ENCODE results near the gene LMF1. TPM values are rescaled to one million over a fixed set of nuclear protein-coding genes. Genes with fewer than 3 reads are reported as not detected.
"Not testable (repeated sequence)": the region's sequence is repeated elsewhere in the genome, so short reads cannot be mapped to it uniquely, and the experiment has no call there.

LMF1 gene
- total RNA-seq, 2 donors from 2014 or later: 17.3 to 22.6 TPM

GRCh38 chr16:893360-893759, 77.4 kb downstream of the LMF1 start:
- no peak for ATAC-seq
- DNase-seq: no peak
- intact Hi-C loops (cut with DNase I, micrococcal nuclease): no loop called here

DNA sequence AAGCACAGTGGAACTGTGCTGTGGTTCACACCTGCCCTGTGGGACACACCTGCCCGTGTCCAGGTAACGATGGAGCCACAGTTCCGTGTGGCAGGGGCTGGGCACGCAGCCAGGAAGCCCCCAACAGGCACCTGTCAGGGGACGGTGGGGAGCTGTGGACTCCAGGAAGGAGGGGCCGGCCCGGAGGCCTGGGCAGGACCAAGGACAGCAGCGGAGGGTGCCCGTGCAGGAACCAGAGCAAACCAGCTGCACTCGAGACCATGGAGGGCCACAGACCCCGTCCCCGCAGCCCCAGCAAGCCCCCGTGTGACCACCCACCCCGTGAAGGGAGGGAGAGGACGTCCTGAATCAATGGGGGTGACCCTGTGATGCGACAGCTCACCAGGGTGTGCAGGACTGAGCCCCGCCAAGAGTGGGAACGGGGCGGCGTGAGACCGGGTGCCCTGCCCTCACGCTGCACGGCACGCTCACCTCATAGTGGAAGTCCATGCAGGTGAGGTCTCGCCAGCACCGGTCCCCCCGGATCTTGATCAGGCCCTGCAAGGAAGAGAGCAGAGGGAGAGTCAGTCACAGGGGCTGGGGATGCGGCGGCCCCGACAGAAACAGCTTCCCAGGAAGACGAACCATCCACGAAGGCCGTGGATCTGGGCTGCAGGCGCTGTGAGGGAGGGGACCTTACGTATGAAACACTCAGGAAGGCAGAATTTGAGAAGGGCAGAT, 78.1 kb downstream of the LMF1 start:
- DNase-seq: no peak
- intact Hi-C loops (cut with DNase I, micrococcal nuclease): no loop called here
- no peak for ATAC-seq

DNA sequence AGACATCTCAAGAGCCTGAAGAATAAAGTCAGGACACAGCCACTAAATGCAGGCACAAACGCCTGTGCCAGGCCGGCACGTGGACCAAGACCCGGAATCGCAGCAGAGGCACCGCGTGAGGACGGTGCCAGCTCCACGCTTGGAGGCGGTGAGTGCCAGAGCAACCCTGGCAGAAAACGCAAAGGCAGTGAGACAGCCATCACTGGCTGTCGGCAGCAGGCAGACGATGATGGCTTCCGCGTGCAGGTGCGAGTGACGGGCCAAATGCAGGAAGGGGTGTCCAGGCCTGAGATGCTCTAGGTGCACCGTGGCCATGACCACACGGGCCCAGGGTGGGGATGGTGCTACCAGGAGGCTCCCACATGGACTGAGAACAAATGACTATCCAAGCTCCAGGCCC, 78.8 kb downstream of the LMF1 start:
- no peak for ATAC-seq
- intact Hi-C loops (cut with DNase I, micrococcal nuclease): no loop called here
- DNase-seq: no peak

GRCh38 chr16:891353-891740, 79.4 kb downstream of the LMF1 start:
- ATAC-seq (no peak), DNase-seq (no peak)
- intact Hi-C loops (cut with DNase I, micrococcal nuclease): no loop called here

GRCh38 chr16:890716-891352, 80.0 kb downstream of the LMF1 start:
- ATAC-seq: no peak
- intact Hi-C loops (cut with DNase I, micrococcal nuclease): no loop called here
- no peak for DNase-seq

DNA sequence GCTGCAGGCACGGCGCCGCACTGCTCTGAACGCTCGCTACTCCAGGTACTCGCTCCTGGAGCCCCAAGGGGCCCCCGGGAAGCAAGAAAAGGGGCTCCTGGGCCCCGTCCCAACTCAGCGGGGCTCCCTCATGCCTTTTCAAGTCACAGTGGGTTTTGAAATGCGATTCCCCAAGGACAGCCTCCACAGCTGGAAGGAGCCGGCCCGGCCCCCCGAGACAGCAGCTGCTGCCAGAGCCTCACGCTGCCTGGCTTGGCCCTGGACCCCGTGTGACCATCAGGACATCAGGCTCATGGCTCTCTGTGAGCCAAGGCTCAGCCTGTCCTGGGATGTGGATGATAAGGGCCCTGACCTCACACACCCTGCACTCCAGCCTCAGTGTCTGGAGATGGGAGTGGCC, 80.6 kb downstream of the LMF1 start:
- intact Hi-C loops (cut with DNase I, micrococcal nuclease): no loop called here

DNA sequence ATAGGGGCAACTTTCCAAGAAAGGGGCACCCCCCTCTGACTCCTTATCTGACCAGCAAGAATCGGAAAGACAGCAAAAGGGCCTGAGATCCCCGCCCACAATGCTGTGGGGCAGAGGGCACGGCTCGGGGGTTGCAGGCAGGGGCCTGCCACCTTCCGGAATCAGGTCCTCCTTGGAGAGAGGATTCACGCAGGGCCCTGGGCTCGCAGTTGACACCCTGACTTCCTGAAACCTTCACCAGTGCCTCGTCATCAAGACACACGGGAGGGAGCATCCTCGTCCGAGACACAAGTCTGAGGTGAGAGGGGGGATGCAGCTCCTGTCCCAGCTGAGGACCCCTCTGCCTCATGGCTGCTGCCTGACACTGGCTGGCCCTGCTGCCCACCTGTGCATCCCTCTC, 81.2 kb downstream of the LMF1 start:
- no peak for ATAC-seq
- no peak for DNase-seq
- intact Hi-C loops (cut with DNase I, micrococcal nuclease): no loop called here

More for the DNA sequence above, 80.6 kb downstream of the LMF1 start:
- ATAC-seq (no peak), DNase-seq (no peak)

GRCh38 chr16:888901-889570, 81.7 kb downstream of the LMF1 start:
- intact Hi-C loops (cut with DNase I, micrococcal nuclease): no loop called here
- DNase-seq (no peak), ATAC-seq (no peak)

GRCh38 chr16:888456-888855, 82.3 kb downstream of the LMF1 start:
- DNase-seq; ATAC-seq; intact Hi-C loops (cut with DNase I, micrococcal nuclease): not testable (repeated sequence)

- DNase-seq (no peak), ATAC-seq (no peak)
- intact Hi-C loops (cut with DNase I, micrococcal nuclease): no loop called here
These were observed 82.9 kb downstream of the LMF1 start for GRCh38 chr16:887846-888245.

- DNase-seq (no peak), ATAC-seq (no peak)
- intact Hi-C loops (cut with DNase I, micrococcal nuclease): no loop called here
These were observed 83.7 kb downstream of the LMF1 start for GRCh38 chr16:886802-887731.

- no peak for DNase-seq
- no peak for ATAC-seq
- intact Hi-C loops (cut with DNase I, micrococcal nuclease): no loop called here
These were observed 84.7 kb downstream of the LMF1 start for GRCh38 chr16:886084-886543.

DNA sequence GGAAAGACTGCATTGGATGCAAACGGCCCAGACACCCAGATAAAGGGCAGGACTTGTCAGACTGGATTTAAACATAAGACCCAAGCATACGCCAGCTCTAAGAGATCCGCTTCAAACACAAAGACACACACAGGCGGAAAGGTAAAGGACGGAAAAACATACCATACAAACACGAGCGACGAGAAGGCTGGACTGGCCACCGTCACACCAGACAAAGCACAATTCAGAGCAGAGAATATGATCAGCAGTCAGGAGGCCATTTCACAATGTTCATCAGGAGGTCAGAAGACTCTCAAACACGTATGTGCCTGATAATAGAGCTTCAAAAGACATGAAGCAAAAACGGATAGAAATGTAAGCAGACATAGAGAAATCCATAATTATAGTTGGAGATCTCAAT, 85.4 kb downstream of the LMF1 start:
- ATAC-seq: no peak
- intact Hi-C loops (cut with DNase I, micrococcal nuclease): no loop called here
- no peak for DNase-seq

DNA sequence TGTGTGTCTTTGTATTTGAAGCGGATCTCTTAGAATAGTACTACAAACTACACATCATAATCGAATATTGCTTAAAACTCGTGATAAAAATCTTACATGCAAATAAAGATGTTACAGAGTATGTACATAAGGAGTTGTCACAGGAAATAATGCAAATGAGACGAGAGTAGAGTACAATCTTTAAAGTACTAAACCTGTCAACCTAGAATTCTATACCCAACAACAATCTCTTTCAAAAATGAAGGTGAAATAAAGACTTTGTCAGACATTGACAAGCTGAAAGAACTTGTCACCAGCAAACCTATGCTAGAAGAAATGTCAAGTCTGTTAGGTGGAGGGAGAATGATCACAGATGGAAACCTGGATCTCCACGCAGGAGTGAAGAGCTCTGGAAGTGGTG, 86.6 kb downstream of the LMF1 start:
- ATAC-seq (no peak), DNase-seq (no peak)
- intact Hi-C loops (cut with DNase I, micrococcal nuclease): no loop called here

GRCh38 chr16:883781-884180, 87.0 kb downstream of the LMF1 start:
- ATAC-seq: no peak
- no peak for DNase-seq
- intact Hi-C loops (cut with DNase I, micrococcal nuclease): no loop called here

GRCh38 chr16:883340-883739, 87.4 kb downstream of the LMF1 start:
- no peak for ATAC-seq
- intact Hi-C loops (cut with DNase I, micrococcal nuclease): no loop called here
- no peak for DNase-seq

GRCh38 chr16:882671-883070, 88.1 kb downstream of the LMF1 start:
- ATAC-seq; DNase-seq; intact Hi-C loops (cut with DNase I, micrococcal nuclease): not testable (repeated sequence)

- ATAC-seq (no peak), DNase-seq (no peak)
- intact Hi-C loops (cut with DNase I, micrococcal nuclease): no loop called here
These were observed 88.5 kb downstream of the LMF1 start for GRCh38 chr16:882256-882655.
